ENCODE results near the gene ARMC5. TPM values are rescaled to one million over a fixed set of nuclear protein-coding genes. Genes with fewer than 3 reads are reported as not detected.
A peak's percentile ranks its signal among the peaks of the same experiment; 100 is the strongest.

ARMC5 gene
- total and polyA plus RNA-seq, 10 of the 15 experiments (the other 5 are each of a cell fraction or from before 2014, with no cell fraction given): 0.06 to 13.2 (median 5.6) TPM

DNA sequence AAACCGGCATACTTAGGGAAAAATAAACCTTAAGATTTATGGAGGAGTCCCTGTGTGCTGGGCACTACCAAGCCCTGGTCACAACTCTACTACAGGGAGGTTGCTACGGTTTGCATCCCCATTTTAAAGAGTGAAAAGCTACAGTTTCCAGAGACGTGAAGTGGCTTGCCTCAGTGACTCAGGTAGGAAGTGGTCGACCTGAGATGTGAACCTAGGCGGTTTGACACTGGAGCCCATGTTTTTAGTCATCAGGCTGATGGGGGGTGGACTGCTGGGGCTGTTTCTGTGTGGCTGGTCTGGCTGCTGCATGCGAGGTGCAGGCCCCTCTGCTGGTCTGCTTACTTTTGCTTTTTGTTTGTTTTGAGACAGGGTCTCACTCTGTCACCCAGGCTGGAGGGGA is 37.7 kb upstream of the ARMC5 start (continued):
- TF ChIP-seq SUZ12 (IDR thresholded peaks at IDR 0.05; ENCODE audit: unreplicated experiment): no peak
- TF ChIP-seq TAF1 (IDR thresholded peaks at IDR 0.05; ENCODE audit: borderline replicate concordance, low read depth, low read length): no peak
- TF ChIP-seq SP1 (IDR thresholded peaks at IDR 0.05; ENCODE audit: low read depth, low read length): peak; percentile 60
- no peak for TF ChIP-seq CBX5 (IDR thresholded peaks at IDR 0.05; ENCODE audit: low read depth)
- no peak for TF ChIP-seq E4F1 (IDR thresholded peaks at IDR 0.05; ENCODE audit: borderline replicate concordance, partially characterized antibody)
- peak; percentile 62; the same call in 1 of the 2 replicates for TF ChIP-seq IKZF1 (conservative IDR thresholded peaks at IDR 0.05)
- TF ChIP-seq ZNF622 (IDR thresholded peaks at IDR 0.05): no peak
- TF ChIP-seq BCL3 (IDR thresholded peaks at IDR 0.05; ENCODE audit: borderline replicate concordance, insufficient read depth, low read depth, low read length, poor library complexity, severe bottlenecking): no peak
- TF ChIP-seq ATF7 (IDR thresholded peaks at IDR 0.05; ENCODE audit: low read depth): peak; percentile 43; the same call in 1 of the 2 replicates
- no peak for TF ChIP-seq HDAC2 (IDR thresholded peaks at IDR 0.05)
- TF ChIP-seq ZBTB11 (CRISPR knock-in tag; IDR thresholded peaks at IDR 0.05): no peak
- TF ChIP-seq RAD51 (IDR thresholded peaks at IDR 0.05): no peak
- TF ChIP-seq, protein P1, sequence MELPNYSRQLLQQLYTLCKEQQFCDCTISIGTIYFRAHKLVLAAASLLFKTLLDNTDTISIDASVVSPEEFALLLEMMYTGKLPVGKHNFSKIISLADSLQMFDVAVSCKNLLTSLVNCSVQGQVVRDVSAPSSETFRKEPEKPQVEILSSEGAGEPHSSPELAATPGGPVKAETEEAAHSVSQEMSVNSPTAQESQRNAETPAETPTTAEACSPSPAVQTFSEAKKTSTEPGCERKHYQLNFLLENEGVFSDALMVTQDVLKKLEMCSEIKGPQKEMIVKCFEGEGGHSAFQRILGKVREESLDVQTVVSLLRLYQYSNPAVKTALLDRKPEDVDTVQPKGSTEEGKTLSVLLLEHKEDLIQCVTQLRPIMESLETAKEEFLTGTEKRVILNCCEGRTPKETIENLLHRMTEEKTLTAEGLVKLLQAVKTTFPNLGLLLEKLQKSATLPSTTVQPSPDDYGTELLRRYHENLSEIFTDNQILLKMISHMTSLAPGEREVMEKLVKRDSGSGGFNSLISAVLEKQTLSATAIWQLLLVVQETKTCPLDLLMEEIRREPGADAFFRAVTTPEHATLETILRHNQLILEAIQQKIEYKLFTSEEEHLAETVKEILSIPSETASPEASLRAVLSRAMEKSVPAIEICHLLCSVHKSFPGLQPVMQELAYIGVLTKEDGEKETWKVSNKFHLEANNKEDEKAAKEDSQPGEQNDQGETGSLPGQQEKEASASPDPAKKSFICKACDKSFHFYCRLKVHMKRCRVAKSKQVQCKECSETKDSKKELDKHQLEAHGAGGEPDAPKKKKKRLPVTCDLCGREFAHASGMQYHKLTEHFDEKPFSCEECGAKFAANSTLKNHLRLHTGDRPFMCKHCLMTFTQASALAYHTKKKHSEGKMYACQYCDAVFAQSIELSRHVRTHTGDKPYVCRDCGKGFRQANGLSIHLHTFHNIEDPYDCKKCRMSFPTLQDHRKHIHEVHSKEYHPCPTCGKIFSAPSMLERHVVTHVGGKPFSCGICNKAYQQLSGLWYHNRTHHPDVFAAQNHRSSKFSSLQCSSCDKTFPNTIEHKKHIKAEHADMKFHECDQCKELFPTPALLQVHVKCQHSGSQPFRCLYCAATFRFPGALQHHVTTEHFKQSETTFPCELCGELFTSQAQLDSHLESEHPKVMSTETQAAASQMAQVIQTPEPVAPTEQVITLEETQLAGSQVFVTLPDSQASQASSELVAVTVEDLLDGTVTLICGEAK (IDR thresholded peaks at IDR 0.05; ENCODE audit: borderline replicate concordance): no peak
- peak; percentile 54; the same call in 1 of the 2 replicates for TF ChIP-seq SPI1 (IDR thresholded peaks at IDR 0.05; ENCODE audit: borderline replicate concordance, insufficient read depth, low read depth, low read length)
- peak; percentile 72; the same call in 1 of the 2 replicates for TF ChIP-seq MYB (IDR thresholded peaks at IDR 0.05; ENCODE audit: borderline replicate concordance, low read depth, low read length)
- peak; percentile 62; the same call in 1 of the 2 replicates for TF ChIP-seq NBN (IDR thresholded peaks at IDR 0.05)
- peak; percentile 79 for TF ChIP-seq NR2F1 (conservative IDR thresholded peaks at IDR 0.05)
- no peak for TF ChIP-seq NR2C1 (IDR thresholded peaks at IDR 0.05)
- peak; percentile 61; the same call in 1 of the 2 replicates for TF ChIP-seq BACH1 (IDR thresholded peaks at IDR 0.05; ENCODE audit: borderline replicate concordance)
- no peak for TF ChIP-seq ESRRA (IDR thresholded peaks at IDR 0.05; ENCODE audit: low read length)
- TF ChIP-seq NR2C2 (IDR thresholded peaks at IDR 0.05; ENCODE audit: borderline replicate concordance, control insufficient read depth, insufficient read length, low read depth): no peak

All from GM12878 (cell line).